Measurements from ENCODE around the gene STAT5B.

Gene STAT5B

DNA sequence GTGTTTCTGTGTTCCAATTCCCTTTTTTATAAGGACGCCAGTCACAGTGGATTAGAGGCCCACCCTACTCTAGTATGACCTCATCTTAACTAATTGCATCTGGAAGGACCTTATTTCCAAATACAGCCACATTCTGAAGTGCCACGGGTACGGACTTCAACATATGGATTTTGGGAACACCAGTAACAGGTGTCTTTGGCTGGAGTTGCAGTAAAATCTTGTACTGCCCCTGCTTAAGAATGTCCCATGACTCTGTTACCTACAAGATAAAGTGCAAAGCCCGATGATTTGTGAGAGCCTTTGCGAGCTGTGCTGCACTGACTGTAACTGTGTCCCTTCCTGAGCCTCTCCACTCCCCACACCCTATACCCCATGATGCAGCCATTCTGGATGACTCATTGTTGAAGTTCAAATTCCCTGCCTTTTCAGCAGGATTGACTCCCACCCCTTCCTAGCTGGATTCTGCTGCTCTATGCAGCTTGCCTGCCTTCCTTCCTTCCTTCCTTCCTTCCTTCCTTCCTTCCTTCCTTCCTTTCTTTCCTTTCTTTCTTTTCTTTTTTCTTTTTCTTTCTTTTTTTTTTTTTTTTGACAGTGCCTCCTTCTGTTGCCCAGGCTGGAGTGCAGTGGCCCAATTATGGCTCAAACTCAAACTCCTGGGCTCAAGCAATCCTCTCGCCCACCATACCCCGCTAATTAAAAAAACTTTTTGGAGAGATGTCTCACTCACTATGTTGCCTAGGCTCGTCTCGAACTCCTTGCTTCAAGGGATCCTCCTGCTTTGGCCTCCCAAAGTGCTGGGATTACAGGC is 93.1 kb downstream of the STAT5B start:
- Histone ChIP-seq H3K4me3 (ENCODE audit: low read depth, low read length) (peak overlapping the region; percentile 64), H3K9me3 (ENCODE audit: control insufficient read depth, low read length) (no peaks in the 10 kb centered on the region), H3K36me3 (ENCODE audit: control insufficient read depth, insufficient read depth, low read length) (no peaks in the 10 kb centered on the region), H3K27ac (no peak overlapping the region), H3K4me1 (peaks cover 24% of the 10 kb centered on the region), H3K79me2 (no peaks in the 10 kb centered on the region), H3K4me2 (ENCODE audit: low read length) (no peak overlapping the region), H3K27me3 (ENCODE audit: control insufficient read depth, insufficient read depth, low read length) (peaks cover 6% of the 10 kb centered on the region), H3K9ac (no peak overlapping the region), H2AFZ (peak overlapping the region; percentile 99)
- TF ChIP-seq, protein P1, sequence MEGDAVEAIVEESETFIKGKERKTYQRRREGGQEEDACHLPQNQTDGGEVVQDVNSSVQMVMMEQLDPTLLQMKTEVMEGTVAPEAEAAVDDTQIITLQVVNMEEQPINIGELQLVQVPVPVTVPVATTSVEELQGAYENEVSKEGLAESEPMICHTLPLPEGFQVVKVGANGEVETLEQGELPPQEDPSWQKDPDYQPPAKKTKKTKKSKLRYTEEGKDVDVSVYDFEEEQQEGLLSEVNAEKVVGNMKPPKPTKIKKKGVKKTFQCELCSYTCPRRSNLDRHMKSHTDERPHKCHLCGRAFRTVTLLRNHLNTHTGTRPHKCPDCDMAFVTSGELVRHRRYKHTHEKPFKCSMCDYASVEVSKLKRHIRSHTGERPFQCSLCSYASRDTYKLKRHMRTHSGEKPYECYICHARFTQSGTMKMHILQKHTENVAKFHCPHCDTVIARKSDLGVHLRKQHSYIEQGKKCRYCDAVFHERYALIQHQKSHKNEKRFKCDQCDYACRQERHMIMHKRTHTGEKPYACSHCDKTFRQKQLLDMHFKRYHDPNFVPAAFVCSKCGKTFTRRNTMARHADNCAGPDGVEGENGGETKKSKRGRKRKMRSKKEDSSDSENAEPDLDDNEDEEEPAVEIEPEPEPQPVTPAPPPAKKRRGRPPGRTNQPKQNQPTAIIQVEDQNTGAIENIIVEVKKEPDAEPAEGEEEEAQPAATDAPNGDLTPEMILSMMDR (IDR thresholded peaks at IDR 0.05): no peak

DNA sequence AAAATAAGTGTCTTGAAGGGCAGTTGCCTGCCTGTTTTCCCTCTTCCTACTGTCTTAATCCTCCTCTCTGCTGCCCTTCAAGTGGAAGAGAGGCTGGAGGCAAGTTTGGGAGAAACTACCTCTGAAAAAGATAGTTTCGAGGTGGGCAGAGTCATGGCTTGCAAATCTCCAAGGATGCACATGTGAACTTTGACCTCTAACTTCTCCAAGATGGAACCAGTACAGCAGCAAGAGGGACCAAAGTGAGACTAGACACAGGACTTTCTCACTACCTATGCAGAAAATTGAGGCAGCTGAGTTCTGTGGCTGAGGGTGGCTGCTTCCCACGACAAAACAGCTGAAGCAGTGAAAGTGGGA is 94.4 kb downstream of the STAT5B start:
- Histone ChIP-seq H3K9ac (no peak overlapping the region), H3K79me2 (no peaks in the 10 kb centered on the region), H3K27ac (no peak overlapping the region), H2AFZ (no peak overlapping the region), H3K4me3 (ENCODE audit: low read depth, low read length) (no peak overlapping the region), H3K9me3 (ENCODE audit: control insufficient read depth, low read length) (no peaks in the 10 kb centered on the region), H3K4me2 (ENCODE audit: low read length) (no peak overlapping the region), H3K4me1 (peaks cover 24% of the 10 kb centered on the region), H3K27me3 (ENCODE audit: control insufficient read depth, insufficient read depth, low read length) (peaks cover 6% of the 10 kb centered on the region), H3K36me3 (ENCODE audit: control insufficient read depth, insufficient read depth, low read length) (no peaks in the 10 kb centered on the region)
- TF ChIP-seq, protein P1 (IDR thresholded peaks at IDR 0.05): no peak

DNA sequence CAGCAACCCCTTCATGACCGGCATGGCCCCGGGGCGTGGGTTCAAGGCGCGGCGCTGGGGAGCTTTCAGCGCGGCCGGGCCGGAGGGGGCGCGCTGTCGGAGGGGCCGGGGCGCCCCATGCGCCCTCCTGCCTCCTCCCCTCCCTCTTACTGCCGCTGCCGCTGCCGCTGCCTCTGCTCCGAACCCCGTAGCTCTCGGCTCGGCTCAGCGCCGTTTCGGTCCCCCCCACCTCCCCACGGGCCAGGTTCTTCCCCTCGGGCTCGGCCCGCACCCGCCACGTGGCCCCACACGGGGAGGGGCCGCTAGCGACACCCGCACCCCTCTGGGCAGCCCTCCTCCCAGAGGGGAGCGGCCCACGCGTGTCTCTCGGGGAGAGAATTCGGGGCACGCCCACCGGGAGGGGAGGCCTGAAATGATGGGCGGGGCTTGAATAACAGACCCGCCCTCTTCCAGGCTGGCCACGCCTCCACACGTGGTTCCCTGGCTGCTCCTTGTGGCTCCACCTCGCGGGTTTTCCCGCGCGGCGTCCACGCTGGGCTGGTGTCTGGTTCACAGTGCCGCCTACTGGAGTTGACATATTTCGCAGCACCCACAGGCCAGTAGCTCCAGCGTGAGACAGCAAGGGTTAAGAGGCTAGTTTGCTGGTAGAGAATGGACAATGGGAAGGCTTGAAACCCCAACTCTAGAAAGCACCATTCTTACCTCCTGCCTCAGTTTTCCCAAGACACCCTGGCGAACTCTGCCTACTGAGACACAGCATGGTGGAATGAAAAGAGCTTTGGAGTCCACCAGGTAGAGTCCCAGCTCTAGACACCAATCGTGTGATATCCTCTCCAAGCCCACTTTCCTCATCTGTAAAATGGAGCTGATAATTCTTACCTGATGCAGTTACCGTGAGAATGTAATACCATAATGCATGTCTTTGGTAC is 95.0 kb downstream of the STAT5B start, which contains the start of gene KCNH4:
TSS of gene KCNH4 (minus strand) at position 221 of the 929 bp plus-strand sequence. CDS start at position 24, 197 bp downstream.
- peak within 1 kb of the TSS; percentile 97 for H2AFZ ChIP-seq
- H3K79me2 ChIP-seq: no peaks in the 10 kb centered on the region
- H3K27ac ChIP-seq: no peak within 1 kb of the TSS
- no peak within 1 kb of the TSS for H3K4me3 ChIP-seq (ENCODE audit: low read depth, low read length)
- no peaks in the 10 kb centered on the region for H3K36me3 ChIP-seq (ENCODE audit: control insufficient read depth, insufficient read depth, low read length)
- H3K27me3 ChIP-seq (ENCODE audit: control insufficient read depth, insufficient read depth, low read length): peaks cover 6% of the 10 kb centered on the region
- H3K9ac ChIP-seq: peak within 1 kb of the TSS; percentile 46
- peak within 1 kb of the TSS; percentile 58 for H3K4me2 ChIP-seq (ENCODE audit: low read length)
- no peaks in the 10 kb centered on the region for H3K9me3 ChIP-seq (ENCODE audit: control insufficient read depth, low read length)
- TF ChIP-seq, protein P1 (IDR thresholded peaks at IDR 0.05): peak; percentile 73
- H3K4me1 ChIP-seq: peaks cover 24% of the 10 kb centered on the region

DNA sequence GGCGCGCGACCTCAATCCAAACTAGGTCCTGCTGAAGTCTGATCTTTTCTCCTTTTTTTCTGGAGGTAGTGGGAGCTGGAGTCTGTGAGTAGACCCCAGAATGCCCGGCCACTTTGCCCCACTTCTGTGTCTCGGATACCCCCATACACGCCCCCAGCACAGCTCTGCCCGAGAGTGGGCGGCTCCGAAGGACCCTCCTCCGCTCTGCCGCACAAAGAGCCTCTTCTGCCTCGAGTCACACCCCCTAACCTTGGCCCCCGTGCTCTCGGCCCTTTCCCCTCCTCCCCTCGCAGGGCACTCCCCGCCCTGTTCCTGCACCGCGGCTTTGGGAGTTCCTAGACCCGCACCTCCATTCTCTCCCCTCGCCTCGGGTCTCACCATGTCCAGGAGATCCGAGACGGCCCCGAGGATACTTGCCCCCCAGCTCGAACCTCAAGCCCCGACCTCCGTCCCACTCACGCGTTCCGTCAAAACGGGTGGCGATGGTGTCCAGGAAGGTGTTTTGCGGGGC is 95.7 kb downstream of the STAT5B start:
- TF ChIP-seq, protein P1 (IDR thresholded peaks at IDR 0.05): no peak
- Histone ChIP-seq H3K4me1 (peaks cover 24% of the 10 kb centered on the region), H3K4me2 (ENCODE audit: low read length) (peak overlapping the region; percentile 58), H3K36me3 (ENCODE audit: control insufficient read depth, insufficient read depth, low read length) (no peaks in the 10 kb centered on the region), H3K27ac (no peak overlapping the region), H3K9me3 (ENCODE audit: control insufficient read depth, low read length) (no peaks in the 10 kb centered on the region), H3K79me2 (no peaks in the 10 kb centered on the region), H3K27me3 (ENCODE audit: control insufficient read depth, insufficient read depth, low read length) (peaks cover 6% of the 10 kb centered on the region), H3K9ac (no peak overlapping the region), H3K4me3 (ENCODE audit: low read depth, low read length) (no peak overlapping the region), H2AFZ (peak overlapping the region; percentile 97)
